GM12878 (cell line): ENCODE data around the gene KLHL18. TPM values are rescaled to one million over a fixed set of nuclear protein-coding genes. Genes with fewer than 3 reads are reported as not detected.

Experiments
- ATAC-seq: fragments of 200-7000 bp; cut with Tn5 transposase; 3 replicates; pipeline ENCODE4 v1.9.1; 2020; ENCODE audit warnings: mild to moderate bottlenecking, moderate library complexity
- BruUV-seq: library from RNA; stranded (reverse); fragments of 400-500 nt; replicated peaks from 2 replicates; lab custom pipeline; 2021; lab: Mats Ljungman, UMichigan
- CTCF ChIA-PET: fragments of 300-600 bp; sonication (Branson Sonifier 250); formaldehyde crosslinking; extraction: SDS; loops from one replicate; lab custom pipeline; 2021; ENCODE audit warnings: inconsistent platforms; lab: Yijun Ruan, JAX
- POLR2A ChIA-PET: fragments of 350-600 bp; formaldehyde crosslinking; extraction: SDS; loops from one replicate; lab custom pipeline; 2021; ENCODE audit warnings: inconsistent platforms; lab: Charles Lee
- RAD21 ChIA-PET: fragments of 300-600 bp; sonication (Branson Sonifier 250); formaldehyde crosslinking; loops from one replicate; lab custom pipeline; 2023; ENCODE audit warnings: antibody characterized with exemption; ENCODE audit not compliant: unreplicated experiment; lab: Charles Lee
- SMC1A ChIA-PET: fragments of 300-600 bp; sonication (Branson Sonifier 250); formaldehyde crosslinking; loops from one replicate; lab custom pipeline; 2023; ENCODE audit not compliant: unreplicated experiment, uncharacterized antibody; lab: Charles Lee
- DNase-seq: peaks from one replicate; pipeline ENCODE4 v3.0.0-alpha.2; 2011; ENCODE audit warnings: low read depth, low spot score
- FAIRE-seq: peaks from 3 replicates; lab custom pipeline; 2011; peaks lifted over from hg19 to GRCh38; lab: Jason Lieb, UNC
- H2AFZ ChIP-seq: 2 replicates; pipeline ENCODE4 v1.6.0; 2011; ENCODE audit warnings: low read depth, low read length, control low read depth; ENCODE audit not compliant: control insufficient read depth
- H3K27ac ChIP-seq: 2 replicates; pipeline ENCODE4 v1.5.1; 2011; ENCODE audit warnings: control low read depth; ENCODE audit not compliant: control insufficient read depth, insufficient read depth
- H3K27me3 ChIP-seq, 2 experiments: replicated peaks in 1 of 2; 2 replicates each; pipeline versions ENCODE4 v1.6.0 to v1.6.1; 2011; ENCODE audit warnings: low read length in 1 of 2; ENCODE audit not compliant: control insufficient read depth in 2 of 2, insufficient read depth in 2 of 2
- H3K36me3 ChIP-seq, 2 experiments: 2 replicates each; pipeline ENCODE4 v1.5.1; 2011; ENCODE audit warnings: low read length in 1 of 2; ENCODE audit not compliant: control insufficient read depth in 2 of 2, insufficient read depth in 2 of 2
- H3K4me1 ChIP-seq: 2 replicates; pipeline ENCODE4 v1.6.1; 2011; ENCODE audit warnings: mild to moderate bottlenecking, low read length, moderate library complexity, mixed read lengths; ENCODE audit not compliant: control insufficient read depth, insufficient read depth
- H3K4me2 ChIP-seq: 2 replicates; pipeline ENCODE4 v1.6.0; 2011; ENCODE audit warnings: control low read depth; ENCODE audit not compliant: control insufficient read depth, insufficient read depth
- H3K4me3 ChIP-seq: fragments of 200-600 bp; sonication (generic); 2 replicates; pipeline ENCODE4 v1.5.1; 2016
- H3K79me2 ChIP-seq: 2 replicates; pipeline ENCODE4 v1.6.0; 2011; ENCODE audit warnings: low read length; ENCODE audit not compliant: control insufficient read depth, insufficient read depth
- H3K9ac ChIP-seq: 2 replicates; pipeline ENCODE4 v1.8.0; 2011; ENCODE audit warnings: low read length, control low read depth, mixed read lengths; ENCODE audit not compliant: control insufficient read depth, insufficient read depth
- H3K9me3 ChIP-seq: replicated peaks from 3 replicates; pipeline ENCODE4 v1.5.1; 2011; ENCODE audit warnings: mild to moderate bottlenecking, low read length; ENCODE audit not compliant: control insufficient read depth, insufficient read depth
- H4K20me1 ChIP-seq: 2 replicates; pipeline ENCODE4 v1.6.0; 2011; ENCODE audit not compliant: control insufficient read depth, insufficient read depth
- CHD1 ChIP-seq: IDR thresholded peaks from 2 replicates; pipeline ENCODE4 v1.6.1; 2012; ENCODE audit warnings: low read depth, low read length, improper control_type of control experiment
- EGR1 ChIP-seq, 2 experiments: IDR thresholded peaks; 1 replicate in 1 of 2; 2 replicates in 1 of 2; pipeline ENCODE4 v1.6.1; 2011 to 2012; ENCODE audit warnings: low read depth in 2 of 2, low read length in 2 of 2, borderline replicate concordance in 1 of 2, mild to moderate bottlenecking in 1 of 2, moderate library complexity in 1 of 2
- ETV6 ChIP-seq, 2 experiments: fragments of 450-650 bp in 1 of 2; IDR thresholded peaks in 1 of 2; conservative IDR thresholded peaks in 1 of 2; 2 replicates each; pipeline ENCODE4 v1.6.1; 2014; ENCODE audit warnings: antibody characterized with exemption in 1 of 2, borderline replicate concordance in 1 of 2, low read depth in 1 of 2, mild to moderate bottlenecking in 1 of 2, moderate library complexity in 1 of 2
- POLR2AphosphoS2 ChIP-seq: IDR thresholded peaks from 2 replicates; pipeline ENCODE4 v1.6.1; 2011; ENCODE audit warnings: low read depth, mild to moderate bottlenecking, low read length, improper control_type of control experiment, moderate library complexity
- ZNF274 ChIP-seq: IDR thresholded peaks from one replicate; pipeline ENCODE4 v1.8.0; 2011; ENCODE audit not compliant: insufficient read length, insufficient read depth
- WGBS: methylation state at CpG from one replicate; pipeline ENCODE4 v1.1.6; 2016; ENCODE audit warnings: low lambda C conversion rate; ENCODE audit not compliant: insufficient replicate concordance, insufficient coverage; ENCODE audit errors: missing lambda C conversion rate; 5-methylcytosine and 5-hydroxymethylcytosine counted together
- in situ Hi-C: fragments of 300-500 bp; cut with MboI; formaldehyde crosslinking; loops from 9 replicates; pipeline ENCODE4 v1.14.3; 2018; ENCODE audit warnings: mixed read lengths
- intact Hi-C: fragments of 100-400 bp; cut with micrococcal nuclease; formaldehyde crosslinking; loops from one replicate; pipeline ENCODE4 v1.14.2; 2022; ENCODE audit not compliant: unreplicated experiment
- polyA plus RNA-seq, 11 experiments: library from polyadenylated mRNA; depleted of rRNA in 4 of 11; unstranded in 6 of 11; stranded (reverse) in 5 of 11; fragments of >200 nt; fragmentation: Nextera tagmentation in 4 of 11; fragmentation: Illumina TruSeq in 1 of 11; extraction: Ambion mirVana in 4 of 11; extraction: Trizol in 1 of 11; gene quantifications; 1 replicate in 1 of 11; 2 replicates in 10 of 11; pipeline versions ENCODE4 v1.2.1 to v1.2.3, GENCODE V29; 2011 to 2016; ENCODE audit warnings: inconsistent platforms in 2 of 11, missing spikeins in 2 of 11, low read depth in 1 of 11
- total RNA-seq, 4 experiments: library from RNA; depleted of rRNA in 3 of 4; stranded (reverse); fragments of >200 nt in 3 of 4; fragmentation: Illumina TruSeq in 1 of 4; extraction: Trizol in 1 of 4; gene quantifications; 2 replicates each; pipeline versions ENCODE4 v1.2.1 to v1.2.3, GENCODE V29; 2013 to 2021
- TF ChIP-seq, protein P1 (sequence below): fragments of 450-650 bp; IDR thresholded peaks from 2 replicates; pipeline ENCODE4 v1.6.1; 2016; ENCODE audit warnings: mild to moderate bottlenecking
- TF ChIP-seq, protein P2 (sequence below): fragments of 150-350 bp; IDR thresholded peaks from 2 replicates; pipeline ENCODE4 v1.6.1; 2014; ENCODE audit warnings: mild to moderate bottlenecking, low read depth, low read length
- TF ChIP-seq, protein P3 (sequence below): fragments of 450-650 bp; IDR thresholded peaks from 2 replicates; pipeline ENCODE4 v1.6.1; 2017; ENCODE audit warnings: mild to moderate bottlenecking

KLHL18 gene
- total and polyA plus RNA-seq, 10 of the 15 experiments (the other 5 are each of a cell fraction or from before 2014, with no cell fraction given): 24.0 to 69.8 (median 51.7) TPM

DNA sequence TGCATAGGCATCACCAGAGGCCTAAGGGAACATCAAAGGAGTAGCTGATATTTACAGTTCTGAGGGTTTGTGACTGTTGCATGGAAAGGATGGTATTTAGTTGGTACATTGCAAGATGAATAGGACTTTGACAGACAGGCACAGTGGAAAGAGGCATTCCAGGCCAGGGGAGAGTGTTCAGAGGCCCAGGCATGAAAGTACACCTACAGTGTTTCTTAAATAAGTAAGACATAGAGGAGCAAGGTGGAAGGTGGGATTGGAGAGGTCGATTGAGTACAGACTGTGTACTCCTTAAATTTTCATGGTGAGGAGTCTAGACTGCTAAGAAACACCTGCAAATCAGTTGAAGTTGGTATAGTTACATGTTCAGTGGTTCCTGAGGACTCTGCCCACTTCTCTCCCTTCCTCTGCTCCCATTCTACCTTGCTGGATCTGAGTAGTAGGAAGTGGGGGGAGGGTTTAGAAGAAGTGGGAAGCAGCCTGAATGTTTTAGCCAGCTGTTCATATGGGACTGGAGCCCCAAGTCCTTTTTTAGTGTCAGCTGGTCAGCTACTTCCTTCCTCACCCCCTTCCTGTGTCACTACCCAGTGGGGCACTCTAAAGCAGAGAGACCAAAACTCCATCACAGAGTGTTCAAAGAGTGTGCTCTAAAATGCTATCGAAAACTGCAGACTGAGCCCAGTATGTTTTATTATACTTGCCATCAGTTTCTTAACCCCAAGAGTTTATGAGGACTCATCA, 14.0 kb downstream of the KLHL18 start:
- intact Hi-C loops: no loop called here
- H3K4me1 ChIP-seq: peaks cover 34% of the 10 kb centered on the region
- H2AFZ ChIP-seq: no peak overlapping the region
- ATAC-seq (peak; percentile 61), DNase-seq (no peak), FAIRE-seq (no peak)
- BruUV-seq: no TSS peak
- in situ Hi-C loops: no loop called here
- TF ChIP-seq ETV6 (conservative IDR thresholded peaks at IDR 0.05 in 1 of 2, IDR thresholded peaks at IDR 0.05 in 1 of 2; ENCODE audit: borderline replicate concordance in 1 of 2, low read depth in 1 of 2) (peak in 1 of 2 experiments; percentile 60; a peak in 2 of 4 replicates), EGR1 (IDR thresholded peaks at IDR 0.05; ENCODE audit: borderline replicate concordance in 1 of 2, low read depth in 2 of 2, low read length in 2 of 2) (no peak), CHD1 (no peak), ZNF274 (no peak), POLR2AphosphoS2 (no peak)
- TF ChIP-seq, protein P1, sequence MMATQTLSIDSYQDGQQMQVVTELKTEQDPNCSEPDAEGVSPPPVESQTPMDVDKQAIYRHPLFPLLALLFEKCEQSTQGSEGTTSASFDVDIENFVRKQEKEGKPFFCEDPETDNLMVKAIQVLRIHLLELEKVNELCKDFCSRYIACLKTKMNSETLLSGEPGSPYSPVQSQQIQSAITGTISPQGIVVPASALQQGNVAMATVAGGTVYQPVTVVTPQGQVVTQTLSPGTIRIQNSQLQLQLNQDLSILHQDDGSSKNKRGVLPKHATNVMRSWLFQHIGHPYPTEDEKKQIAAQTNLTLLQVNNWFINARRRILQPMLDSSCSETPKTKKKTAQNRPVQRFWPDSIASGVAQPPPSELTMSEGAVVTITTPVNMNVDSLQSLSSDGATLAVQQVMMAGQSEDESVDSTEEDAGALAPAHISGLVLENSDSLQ: peak; percentile 77
- TF ChIP-seq, protein P2, sequence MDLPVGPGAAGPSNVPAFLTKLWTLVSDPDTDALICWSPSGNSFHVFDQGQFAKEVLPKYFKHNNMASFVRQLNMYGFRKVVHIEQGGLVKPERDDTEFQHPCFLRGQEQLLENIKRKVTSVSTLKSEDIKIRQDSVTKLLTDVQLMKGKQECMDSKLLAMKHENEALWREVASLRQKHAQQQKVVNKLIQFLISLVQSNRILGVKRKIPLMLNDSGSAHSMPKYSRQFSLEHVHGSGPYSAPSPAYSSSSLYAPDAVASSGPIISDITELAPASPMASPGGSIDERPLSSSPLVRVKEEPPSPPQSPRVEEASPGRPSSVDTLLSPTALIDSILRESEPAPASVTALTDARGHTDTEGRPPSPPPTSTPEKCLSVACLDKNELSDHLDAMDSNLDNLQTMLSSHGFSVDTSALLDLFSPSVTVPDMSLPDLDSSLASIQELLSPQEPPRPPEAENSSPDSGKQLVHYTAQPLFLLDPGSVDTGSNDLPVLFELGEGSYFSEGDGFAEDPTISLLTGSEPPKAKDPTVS: no peak
- TF ChIP-seq, protein P3, sequence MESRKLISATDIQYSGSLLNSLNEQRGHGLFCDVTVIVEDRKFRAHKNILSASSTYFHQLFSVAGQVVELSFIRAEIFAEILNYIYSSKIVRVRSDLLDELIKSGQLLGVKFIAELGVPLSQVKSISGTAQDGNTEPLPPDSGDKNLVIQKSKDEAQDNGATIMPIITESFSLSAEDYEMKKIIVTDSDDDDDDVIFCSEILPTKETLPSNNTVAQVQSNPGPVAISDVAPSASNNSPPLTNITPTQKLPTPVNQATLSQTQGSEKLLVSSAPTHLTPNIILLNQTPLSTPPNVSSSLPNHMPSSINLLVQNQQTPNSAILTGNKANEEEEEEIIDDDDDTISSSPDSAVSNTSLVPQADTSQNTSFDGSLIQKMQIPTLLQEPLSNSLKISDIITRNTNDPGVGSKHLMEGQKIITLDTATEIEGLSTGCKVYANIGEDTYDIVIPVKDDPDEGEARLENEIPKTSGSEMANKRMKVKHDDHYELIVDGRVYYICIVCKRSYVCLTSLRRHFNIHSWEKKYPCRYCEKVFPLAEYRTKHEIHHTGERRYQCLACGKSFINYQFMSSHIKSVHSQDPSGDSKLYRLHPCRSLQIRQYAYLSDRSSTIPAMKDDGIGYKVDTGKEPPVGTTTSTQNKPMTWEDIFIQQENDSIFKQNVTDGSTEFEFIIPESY: no peak
- peak overlapping the region; percentile 17; the same call in 1 of the 2 replicates for H3K27ac ChIP-seq
- no peaks in the 10 kb centered on the region for H3K27me3 ChIP-seq
- H3K79me2 ChIP-seq: peaks cover 67% of the 10 kb centered on the region
- RAD21 ChIA-PET: no interaction called here
- no peaks in the 10 kb centered on the region for H4K20me1 ChIP-seq
- H3K36me3 ChIP-seq: peaks cover 0 to 13% of the 10 kb centered on the region in 2 experiments
- SMC1A ChIA-PET: interaction anchor here (1.2 to 3.4 kb wide), 4 partner anchors 12 to 45 kb away, joined by 3 to 16 read pairs (median 6); no protein-coding TSS in a partner anchor
- CTCF ChIA-PET: interaction anchor here (0.8 kb wide), 1 partner anchor 17 kb away, joined by 5 read pairs; no protein-coding TSS in a partner anchor
- 2% methylated on average over 2 of the region's 2 CpGs for WGBS
- no peak overlapping the region; the same call in 1 of the 2 replicates for H3K9ac ChIP-seq
- POLR2A ChIA-PET: interaction anchor here (1.3 to 1.4 kb wide), 3 partner anchors 9 to 17 kb away, joined by 3 to 8 read pairs (median 3); no protein-coding TSS in a partner anchor
- H3K4me2 ChIP-seq: peak overlapping the region; percentile 49
- H3K4me3 ChIP-seq: no peak overlapping the region
- H3K9me3 ChIP-seq: no peaks in the 10 kb centered on the region
